ENCODE results near the gene AXIN1.

AXIN1 gene

GRCh38 chr16:303760-304505 is 48.6 kb downstream of the AXIN1 start:
- DNase-seq (ENCODE audit: low read depth in 2 of 2) = no peak

- DNase-seq (ENCODE audit: low read depth in 2 of 2) = no peak
Observed at GRCh38 chr16:301950-302349, 50.6 kb downstream of the AXIN1 start.

- no peak for DNase-seq (ENCODE audit: low read depth in 2 of 2)
Observed at GRCh38 chr16:301235-301634, 51.3 kb downstream of the AXIN1 start.

GRCh38 chr16:297832-298231 is 54.7 kb downstream of the AXIN1 start:
- DNase-seq (ENCODE audit: low read depth in 2 of 2) = no peak

- DNase-seq (ENCODE audit: low read depth in 2 of 2) = no peak
Observed at GRCh38 chr16:296806-297510, 55.6 kb downstream of the AXIN1 start.

GRCh38 chr16:296276-296675 is 56.2 kb downstream of the AXIN1 start:
- DNase-seq (ENCODE audit: low read depth in 2 of 2) = no peak

GRCh38 chr16:293043-293775 is 59.3 kb downstream of the AXIN1 start:
- DNase-seq (ENCODE audit: low read depth in 2 of 2) = no peak

GRCh38 chr16:291539-291938 is 61.0 kb downstream of the AXIN1 start:
- no peak for DNase-seq (ENCODE audit: low read depth in 2 of 2)

GRCh38 chr16:290681-291405 is 61.7 kb downstream of the AXIN1 start:
- no peak for DNase-seq (ENCODE audit: low read depth in 2 of 2)

GRCh38 chr16:290015-290680 is 62.4 kb downstream of the AXIN1 start:
- DNase-seq (ENCODE audit: low read depth in 2 of 2) = no peak

- no peak for DNase-seq (ENCODE audit: low read depth in 2 of 2)
Observed at GRCh38 chr16:289395-289997, 63.0 kb downstream of the AXIN1 start.

GRCh38 chr16:287981-288920 is 64.3 kb downstream of the AXIN1 start:
- no peak for DNase-seq (ENCODE audit: low read depth in 2 of 2)

- no peak for DNase-seq (ENCODE audit: low read depth in 2 of 2)
Observed at GRCh38 chr16:287298-287811, 65.2 kb downstream of the AXIN1 start.

GRCh38 chr16:286491-287297 is 65.8 kb downstream of the AXIN1 start:
- DNase-seq (ENCODE audit: low read depth in 2 of 2) = no peak

- no peak for DNase-seq (ENCODE audit: low read depth in 2 of 2)
Observed at GRCh38 chr16:285146-286055, 67.1 kb downstream of the AXIN1 start.

- no peak for DNase-seq (ENCODE audit: low read depth in 2 of 2)
Observed at GRCh38 chr16:284204-285120, 68.1 kb downstream of the AXIN1 start.
